Measurements from ENCODE around the gene POLD1. TPM values are rescaled to one million over a fixed set of nuclear protein-coding genes. Genes with fewer than 3 reads are reported as not detected.
A peak's percentile ranks its signal among the peaks of the same experiment; 100 is the strongest.
"Not testable (repeated sequence)": the region's sequence is repeated elsewhere in the genome, so short reads cannot be mapped to it uniquely, and the experiment has no call there.

The POLD1 gene
- polyA plus RNA-seq, 5 donors = 23.6 to 37.1 (median 29.6) TPM

GRCh38 chr19:50387868-50388245 lies 3.7 kb downstream of the POLD1 start:
- DNase-seq = no peak

- not testable (repeated sequence) for DNase-seq
Observed at GRCh38 chr19:50390295-50390694, 6.1 kb downstream of the POLD1 start.

DNA sequence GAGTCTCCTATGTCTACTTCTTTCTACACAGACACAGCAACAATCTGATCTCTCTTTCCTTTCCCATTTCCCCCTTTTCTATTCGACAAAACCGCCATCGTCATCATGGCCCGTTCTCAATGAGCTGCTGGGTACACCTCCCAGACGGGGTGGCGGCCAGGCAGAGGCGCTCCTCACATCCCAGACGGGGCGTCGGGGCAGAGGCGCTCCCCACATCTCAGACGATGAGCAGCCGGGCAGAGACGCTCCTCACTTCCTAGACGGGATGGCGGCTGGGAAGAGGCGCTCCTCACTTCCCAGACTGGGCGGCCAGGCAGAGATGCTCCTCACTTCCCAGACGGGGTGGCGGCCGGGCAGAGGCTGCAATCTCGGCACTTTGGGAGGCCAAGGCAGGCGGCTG lies 6.8 kb downstream of the POLD1 start:
- not testable (repeated sequence) for DNase-seq

GRCh38 chr19:50392759-50393158 lies 8.6 kb downstream of the POLD1 start:
- no peak for DNase-seq

GRCh38 chr19:50393589-50393988 lies 9.4 kb downstream of the POLD1 start:
- DNase-seq = no peak

- DNase-seq = no peak
Observed at GRCh38 chr19:50394017-50394416, 9.9 kb downstream of the POLD1 start.

DNA sequence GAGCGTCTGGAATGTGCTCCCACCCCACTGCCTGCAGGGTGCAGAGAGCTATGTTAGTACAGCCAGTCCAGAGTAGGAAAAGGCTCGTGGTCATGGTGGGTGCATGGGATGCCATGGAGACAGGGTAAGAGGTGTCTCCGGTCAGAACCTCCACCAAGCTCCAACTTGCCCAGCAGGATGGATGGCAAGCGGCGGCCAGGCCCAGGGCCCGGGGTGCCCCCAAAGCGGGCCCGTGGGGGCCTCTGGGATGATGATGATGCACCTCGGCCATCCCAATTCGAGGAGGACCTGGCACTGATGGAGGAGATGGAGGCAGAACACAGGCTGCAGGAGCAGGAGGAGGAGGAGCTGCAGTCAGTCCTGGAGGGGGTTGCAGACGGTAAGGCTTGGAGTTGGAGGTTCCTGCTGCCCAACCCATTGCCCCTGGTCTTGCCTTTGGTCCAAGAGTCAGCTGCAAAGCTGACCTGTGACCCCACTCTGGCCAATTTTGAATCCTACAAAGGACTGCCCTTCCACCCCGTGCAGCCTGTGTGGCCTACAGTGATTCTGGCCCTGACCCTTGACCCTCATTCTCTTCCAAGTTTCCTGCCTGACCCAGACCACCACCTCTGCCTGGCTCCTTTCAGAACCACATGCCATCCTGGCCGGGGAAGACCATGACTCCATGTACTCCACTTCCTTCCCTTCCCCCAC lies 14.7 kb downstream of the POLD1 start:
- DNase-seq = no peak

- DNase-seq = no peak
Observed at GRCh38 chr19:50399368-50399745, 15.2 kb downstream of the POLD1 start.

GRCh38 chr19:50401605-50402450 lies 17.7 kb downstream of the POLD1 start:
- no peak for DNase-seq

DNA sequence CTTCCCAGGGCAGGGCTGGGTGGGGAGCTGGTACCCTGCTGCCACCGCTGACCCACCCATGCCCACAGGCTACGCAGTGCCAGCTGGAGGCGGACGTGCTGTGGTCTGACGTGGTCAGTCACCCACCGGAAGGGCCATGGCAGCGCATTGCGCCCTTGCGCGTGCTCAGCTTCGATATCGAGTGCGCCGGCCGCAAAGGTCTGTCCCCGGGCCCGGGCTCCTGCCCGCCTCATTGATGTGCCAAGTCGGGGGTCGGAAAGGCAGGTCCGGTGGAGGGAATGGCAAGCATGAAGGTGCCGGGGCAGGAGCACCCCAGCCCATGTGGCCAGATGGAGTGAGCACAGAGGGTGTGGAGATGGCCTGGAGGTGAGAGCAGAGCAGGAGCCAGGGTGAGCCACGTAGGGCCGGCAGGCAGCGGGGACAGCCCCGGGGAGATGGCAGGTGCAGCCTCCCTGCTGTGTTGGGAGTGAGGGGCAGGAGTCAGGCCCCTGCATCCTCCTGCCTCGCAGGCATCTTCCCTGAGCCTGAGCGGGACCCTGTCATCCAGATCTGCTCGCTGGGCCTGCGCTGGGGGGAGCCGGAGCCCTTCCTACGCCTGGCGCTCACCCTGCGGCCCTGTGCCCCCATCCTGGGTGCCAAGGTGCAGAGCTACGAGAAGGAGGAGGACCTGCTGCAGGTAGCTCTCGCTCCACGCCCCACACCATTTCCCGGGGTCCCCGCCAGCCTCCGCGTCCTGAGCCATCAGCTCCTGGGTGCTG lies 18.6 kb downstream of the POLD1 start:
- DNase-seq = no peak

- no peak for DNase-seq
Observed at GRCh38 chr19:50406156-50406820, 22.1 kb downstream of the POLD1 start.

GRCh38 chr19:50406829-50407228 lies 22.7 kb downstream of the POLD1 start:
- no peak for DNase-seq

DNA sequence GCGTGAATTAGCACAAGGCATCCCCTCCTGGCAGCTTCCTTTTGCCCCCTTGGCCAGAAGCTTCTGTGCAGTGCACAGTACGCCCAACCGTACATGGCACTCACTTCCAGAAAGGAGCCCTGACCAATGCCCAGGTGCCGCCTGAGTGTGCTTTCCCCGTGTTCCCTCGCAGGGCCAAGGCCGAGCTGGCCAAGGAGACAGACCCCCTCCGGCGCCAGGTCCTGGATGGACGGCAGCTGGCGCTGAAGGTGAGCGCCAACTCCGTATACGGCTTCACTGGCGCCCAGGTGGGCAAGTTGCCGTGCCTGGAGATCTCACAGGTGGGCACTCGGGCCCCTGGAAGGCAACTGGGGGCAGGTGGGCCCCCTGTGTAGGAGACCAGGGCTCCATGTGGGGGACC lies 25.2 kb downstream of the POLD1 start:
- DNase-seq = no peak

GRCh38 chr19:50410109-50410508 lies 26.0 kb downstream of the POLD1 start:
- DNase-seq = no peak

DNA sequence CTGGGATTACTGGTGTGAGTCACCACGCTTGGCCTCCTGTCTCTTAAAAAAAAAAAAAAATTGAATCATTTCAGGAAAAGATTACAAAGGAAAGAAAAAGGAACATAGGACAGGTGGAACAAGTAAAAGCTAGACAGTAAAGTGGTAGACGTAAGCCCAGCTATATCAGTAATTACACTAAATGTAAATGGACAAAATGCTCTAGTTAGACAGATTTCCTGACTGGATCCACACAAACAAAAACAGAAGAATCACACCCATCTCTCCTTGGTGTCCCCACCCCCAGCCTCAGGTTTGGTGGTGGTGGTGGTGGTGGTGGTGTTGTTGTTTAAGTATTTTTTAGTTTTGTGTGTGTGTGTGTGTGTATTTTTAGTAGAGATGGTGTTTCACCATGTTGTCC lies 28.3 kb downstream of the POLD1 start:
- DNase-seq = no peak

GRCh38 chr19:50413096-50413495 lies 28.9 kb downstream of the POLD1 start:
- no peak for DNase-seq

GRCh38 chr19:50413531-50413930 lies 29.4 kb downstream of the POLD1 start:
- DNase-seq = no peak

- peak; percentile 45 to 46 for DNase-seq
Observed at GRCh38 chr19:50414864-50415660, 30.9 kb downstream of the POLD1 start.

GRCh38 chr19:50415661-50416033 lies 31.5 kb downstream of the POLD1 start:
- DNase-seq = no peak

DNA sequence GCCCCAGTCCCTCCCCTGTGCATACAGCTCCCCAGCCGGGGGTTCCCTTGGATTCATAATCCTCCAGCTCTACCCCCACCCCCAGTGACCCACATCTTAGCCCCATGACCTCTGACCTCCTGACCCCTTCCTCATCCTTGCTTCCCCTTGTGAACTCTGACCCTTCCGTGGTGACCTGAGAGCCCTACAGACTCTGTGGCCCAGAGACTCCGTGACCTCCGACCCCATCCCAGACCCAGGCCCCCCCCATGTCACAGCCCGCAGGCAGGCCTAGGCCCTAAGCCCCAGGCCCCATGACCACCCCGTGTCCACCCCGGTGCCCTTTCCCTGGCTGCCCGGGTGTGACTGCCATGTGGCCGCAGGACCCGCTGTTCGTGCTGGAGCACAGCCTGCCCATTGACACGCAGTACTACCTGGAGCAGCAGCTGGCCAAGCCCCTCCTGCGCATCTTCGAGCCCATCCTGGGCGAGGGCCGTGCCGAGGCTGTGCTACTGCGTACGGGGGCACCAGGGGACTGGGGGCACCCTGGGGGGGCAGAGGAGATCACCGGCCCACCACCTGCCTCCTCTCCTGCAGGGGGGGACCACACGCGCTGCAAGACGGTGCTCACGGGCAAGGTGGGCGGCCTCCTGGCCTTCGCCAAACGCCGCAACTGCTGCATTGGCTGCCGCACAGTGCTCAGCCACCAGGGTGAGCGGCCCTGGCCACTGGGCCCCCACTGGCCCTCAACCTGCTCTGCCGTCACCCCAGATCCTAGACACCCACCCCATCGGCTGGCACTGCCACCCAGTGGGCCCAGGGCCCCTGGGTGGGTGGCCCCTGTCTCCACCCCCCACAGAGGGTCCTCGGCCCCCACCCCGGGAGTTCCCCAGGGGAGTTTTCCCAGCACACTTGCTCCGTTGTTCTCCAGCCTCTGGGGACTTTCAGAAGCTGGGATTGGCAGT lies 32.2 kb downstream of the POLD1 start:
- DNase-seq = no peak

All from right lung (tissue), 5 donors.